Measurements from ENCODE around the gene USP20.

DNA sequence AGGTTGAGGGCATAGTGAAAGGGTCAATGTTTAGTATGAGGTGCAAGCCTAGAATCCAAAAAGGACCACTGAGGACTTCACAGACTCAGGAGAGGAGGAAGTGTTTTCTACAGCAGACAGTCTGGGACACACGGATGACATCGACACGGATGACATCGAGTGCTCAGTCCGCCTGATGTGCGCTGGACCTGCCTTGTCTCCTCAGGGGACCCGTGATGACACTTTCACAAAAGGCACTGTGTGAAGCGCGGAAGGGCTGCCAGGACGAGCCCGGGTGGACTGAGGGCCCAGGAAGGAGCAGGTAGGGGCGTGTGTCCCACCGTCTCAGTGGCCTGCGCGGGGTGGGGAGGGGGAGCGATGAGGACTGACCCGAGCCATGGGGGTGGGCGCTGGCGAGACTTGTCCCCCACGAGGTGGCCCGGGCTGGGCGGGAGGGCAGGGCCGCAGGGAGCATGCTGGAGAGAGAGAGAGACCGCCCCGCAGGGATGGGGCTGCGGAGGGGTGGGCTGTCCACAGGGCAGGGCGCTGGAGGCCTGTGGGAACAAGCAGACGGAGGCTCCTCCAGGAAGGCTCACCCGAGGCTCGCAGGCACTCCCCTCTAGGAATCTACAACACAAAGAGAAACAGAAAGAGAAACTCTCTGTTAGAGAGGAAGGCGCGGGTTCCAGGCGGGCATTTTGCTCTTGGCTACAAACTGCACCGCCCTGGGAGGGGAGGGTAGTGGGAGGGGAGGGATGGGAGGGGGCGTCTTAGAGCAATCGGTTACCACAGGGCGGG, 54.9 kb downstream of the USP20 start:
- TF ChIP-seq CTCF (IDR thresholded peaks at IDR 0.05) = no peak
- TF ChIP-seq EP300 (IDR thresholded peaks at IDR 0.05) = no peak

All from stomach (tissue), 4 donors.